Activated CD8-positive, alpha-beta memory T cell treated with anti-CD3 and anti-CD28 coated beads, Interleukin-2, amount 50 U/mL, for 24 hours (primary cell): ENCODE results near the gene ARL4C.

Experiments
- DNase-seq: peaks from one replicate; pipeline ENCODE4 v3.0.0-alpha.2; 2020; ENCODE audit errors: extremely low read depth

Gene ARL4C

DNA sequence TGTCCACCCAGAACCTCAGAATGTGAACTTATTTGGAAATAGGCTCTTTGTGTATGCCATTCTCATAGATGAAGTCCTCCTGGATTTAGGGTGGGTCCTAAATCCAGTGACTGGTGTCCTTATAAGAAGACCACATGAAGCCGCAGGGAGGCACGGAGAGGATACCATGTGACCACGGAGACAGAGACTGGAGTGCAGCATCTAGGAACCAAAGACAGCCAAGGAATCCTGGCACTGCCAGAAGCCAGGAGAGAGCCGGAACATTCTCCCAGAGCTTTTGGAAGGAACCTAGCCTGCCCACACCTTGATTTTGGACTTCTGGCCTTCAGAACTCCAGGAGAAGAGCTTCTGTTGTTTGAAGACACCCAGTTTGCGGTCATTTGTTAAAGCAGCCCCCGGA is 49.7 kb downstream of the ARL4C start:
- DNase-seq, result no peak

DNA sequence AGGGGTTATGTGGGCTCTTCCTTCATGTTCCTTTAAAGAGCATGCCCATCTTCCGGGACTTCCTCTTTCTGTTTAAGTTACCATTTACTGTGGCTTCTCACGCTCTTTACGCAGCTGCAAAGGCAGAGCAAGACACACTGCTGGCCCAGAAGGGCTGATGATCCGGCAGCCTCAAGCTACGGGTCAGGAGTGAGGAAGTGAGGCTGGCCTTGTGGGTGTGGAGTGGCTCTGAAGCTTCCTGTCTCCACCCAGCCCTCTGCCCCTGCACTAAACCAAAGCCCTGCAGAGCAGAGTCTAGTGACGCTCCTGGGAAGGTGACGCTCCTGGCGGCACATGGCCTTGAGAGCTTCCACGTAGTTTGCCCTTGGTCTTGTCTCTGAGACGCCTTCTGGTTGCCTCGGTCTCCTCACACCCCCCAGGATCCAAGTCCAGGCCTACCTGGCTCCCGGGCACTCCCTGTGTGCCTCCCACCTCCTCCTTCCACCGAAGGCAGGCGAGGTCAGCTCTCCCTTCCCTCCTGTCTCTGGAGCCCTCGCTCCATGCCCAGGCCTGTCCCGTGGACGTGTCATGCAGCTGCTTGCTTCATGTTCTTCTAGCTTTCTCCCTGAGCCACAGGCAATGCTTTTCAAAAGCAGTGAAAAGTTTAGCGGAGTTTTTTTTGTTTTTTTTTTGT is 50.3 kb downstream of the ARL4C start:
- DNase-seq, result peak; percentile 45

DNA sequence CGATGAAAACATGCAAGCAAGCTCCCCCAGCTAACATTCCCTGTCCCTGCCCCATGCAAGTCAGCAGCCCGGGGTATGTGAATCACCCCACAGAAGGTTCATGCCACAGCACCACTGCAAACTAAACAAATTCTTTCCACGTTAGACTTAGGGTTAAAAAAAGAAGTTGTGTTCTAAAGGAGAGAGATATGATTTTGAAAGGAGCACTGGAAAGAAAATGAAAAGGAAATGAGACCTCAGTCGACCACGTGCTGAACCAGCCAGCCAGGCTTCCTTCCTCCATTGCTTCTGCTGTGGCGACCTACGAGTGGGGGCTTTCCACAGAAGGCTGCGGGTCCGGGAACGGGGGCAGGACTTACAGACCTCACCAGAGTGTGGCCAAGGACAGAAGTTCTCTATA is 52.0 kb downstream of the ARL4C start:
- no peak for DNase-seq

DNA sequence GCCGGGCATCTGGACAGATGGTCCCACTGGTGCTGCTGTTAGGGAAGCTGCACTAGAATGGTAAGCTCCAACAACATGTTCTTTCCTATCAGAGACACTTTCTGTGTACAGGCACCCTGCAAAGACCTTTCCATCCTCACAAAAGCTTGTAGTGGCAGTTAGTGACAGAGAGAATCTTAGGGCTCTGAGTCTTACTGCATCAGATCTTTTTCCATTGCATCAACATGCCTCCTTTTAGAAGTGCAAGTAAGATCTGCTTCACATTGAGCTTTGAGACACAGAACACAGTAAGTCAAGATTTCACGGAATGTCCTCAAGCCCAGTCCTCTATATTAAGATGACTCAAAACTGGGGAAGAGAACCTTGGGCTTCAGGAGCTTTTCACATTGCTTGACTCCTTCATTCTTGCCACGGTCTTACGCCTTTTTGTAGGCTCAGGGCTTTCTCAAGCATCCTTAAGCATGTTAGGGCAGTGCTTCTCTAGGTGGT is 52.6 kb downstream of the ARL4C start:
- no peak for DNase-seq
